Measurements from ENCODE around the gene NRL. TPM values are rescaled to one million over a fixed set of nuclear protein-coding genes. Genes with fewer than 3 reads are reported as not detected.

The NRL gene
- total RNA-seq, 1 donor from 2014 or later, result 1.9 TPM

GRCh38 chr14:24092110-24092504, 22.6 kb downstream of the NRL start:
- DNase-seq (ENCODE audit: extremely low spot score, unreplicated experiment), result no peak
- Mint-ChIP-seq H3K9me3 (ENCODE audit: unreplicated experiment) (no peaks in the 10 kb centered on the region), H3K27ac (ENCODE audit: unreplicated experiment) (no peak overlapping the region), H3K36me3 (ENCODE audit: unreplicated experiment) (peaks cover 4% of the 10 kb centered on the region), H3K27me3 (ENCODE audit: unreplicated experiment) (no peaks in the 10 kb centered on the region), H3K4me3 (ENCODE audit: unreplicated experiment) (no peak overlapping the region), H3K4me1 (ENCODE audit: unreplicated experiment) (peaks cover 26% of the 10 kb centered on the region)
- TF ChIP-seq, protein P1, sequence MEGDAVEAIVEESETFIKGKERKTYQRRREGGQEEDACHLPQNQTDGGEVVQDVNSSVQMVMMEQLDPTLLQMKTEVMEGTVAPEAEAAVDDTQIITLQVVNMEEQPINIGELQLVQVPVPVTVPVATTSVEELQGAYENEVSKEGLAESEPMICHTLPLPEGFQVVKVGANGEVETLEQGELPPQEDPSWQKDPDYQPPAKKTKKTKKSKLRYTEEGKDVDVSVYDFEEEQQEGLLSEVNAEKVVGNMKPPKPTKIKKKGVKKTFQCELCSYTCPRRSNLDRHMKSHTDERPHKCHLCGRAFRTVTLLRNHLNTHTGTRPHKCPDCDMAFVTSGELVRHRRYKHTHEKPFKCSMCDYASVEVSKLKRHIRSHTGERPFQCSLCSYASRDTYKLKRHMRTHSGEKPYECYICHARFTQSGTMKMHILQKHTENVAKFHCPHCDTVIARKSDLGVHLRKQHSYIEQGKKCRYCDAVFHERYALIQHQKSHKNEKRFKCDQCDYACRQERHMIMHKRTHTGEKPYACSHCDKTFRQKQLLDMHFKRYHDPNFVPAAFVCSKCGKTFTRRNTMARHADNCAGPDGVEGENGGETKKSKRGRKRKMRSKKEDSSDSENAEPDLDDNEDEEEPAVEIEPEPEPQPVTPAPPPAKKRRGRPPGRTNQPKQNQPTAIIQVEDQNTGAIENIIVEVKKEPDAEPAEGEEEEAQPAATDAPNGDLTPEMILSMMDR (IDR thresholded peaks at IDR 0.05), result no peak

DNA sequence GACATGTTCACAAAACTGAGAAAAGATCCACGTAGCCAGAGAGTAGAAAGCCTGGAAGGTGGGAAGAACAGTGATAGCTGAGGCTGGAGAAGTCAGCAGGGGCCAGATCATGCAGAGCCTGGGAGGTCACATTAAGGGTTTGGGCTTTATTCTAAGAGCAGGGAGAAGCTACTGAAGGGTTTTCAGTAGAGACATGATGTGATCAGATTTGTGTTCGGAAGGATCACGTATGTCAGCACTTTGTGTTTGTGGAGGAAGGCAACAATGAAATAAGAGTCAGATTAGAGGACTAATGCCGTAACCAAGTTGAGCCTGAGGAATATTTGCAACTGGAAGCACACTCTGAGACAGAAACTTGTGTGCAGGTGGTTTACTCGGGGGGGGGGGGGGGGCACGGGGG, 24.9 kb downstream of the NRL start:
- H3K4me3 Mint-ChIP-seq (ENCODE audit: unreplicated experiment), result no peak overlapping the region
- no peaks in the 10 kb centered on the region for H3K27me3 Mint-ChIP-seq (ENCODE audit: unreplicated experiment)
- TF ChIP-seq, protein P1 (IDR thresholded peaks at IDR 0.05), result no peak
- no peaks in the 10 kb centered on the region for H3K9me3 Mint-ChIP-seq (ENCODE audit: unreplicated experiment)
- H3K4me1 Mint-ChIP-seq (ENCODE audit: unreplicated experiment), result peaks cover 11% of the 10 kb centered on the region
- no peak overlapping the region for H3K27ac Mint-ChIP-seq (ENCODE audit: unreplicated experiment)
- no peaks in the 10 kb centered on the region for H3K36me3 Mint-ChIP-seq (ENCODE audit: unreplicated experiment)
- no peak for DNase-seq (ENCODE audit: extremely low spot score, unreplicated experiment)

- Mint-ChIP-seq H3K27me3 (ENCODE audit: unreplicated experiment) (peaks cover 13% of the 10 kb centered on the region), H3K4me1 (ENCODE audit: unreplicated experiment) (peaks cover 3% of the 10 kb centered on the region), H3K27ac (ENCODE audit: unreplicated experiment) (no peak overlapping the region), H3K36me3 (ENCODE audit: unreplicated experiment) (no peaks in the 10 kb centered on the region), H3K9me3 (ENCODE audit: unreplicated experiment) (no peaks in the 10 kb centered on the region), H3K4me3 (ENCODE audit: unreplicated experiment) (no peak overlapping the region)
- TF ChIP-seq, protein P1 (IDR thresholded peaks at IDR 0.05), result no peak
- no peak for DNase-seq (ENCODE audit: extremely low spot score, unreplicated experiment)
Measured at GRCh38 chr14:24088095-24088494, 26.7 kb downstream of the NRL start.

- Mint-ChIP-seq H3K27ac (ENCODE audit: unreplicated experiment) (no peak overlapping the region), H3K36me3 (ENCODE audit: unreplicated experiment) (no peaks in the 10 kb centered on the region), H3K4me1 (ENCODE audit: unreplicated experiment) (peaks cover 3% of the 10 kb centered on the region), H3K9me3 (ENCODE audit: unreplicated experiment) (no peaks in the 10 kb centered on the region), H3K4me3 (ENCODE audit: unreplicated experiment) (no peak overlapping the region), H3K27me3 (ENCODE audit: unreplicated experiment) (peaks cover 24% of the 10 kb centered on the region)
- TF ChIP-seq, protein P1 (IDR thresholded peaks at IDR 0.05), result no peak
- DNase-seq (ENCODE audit: extremely low spot score, unreplicated experiment), result no peak
Measured at GRCh38 chr14:24087004-24087403, 27.7 kb downstream of the NRL start.

DNA sequence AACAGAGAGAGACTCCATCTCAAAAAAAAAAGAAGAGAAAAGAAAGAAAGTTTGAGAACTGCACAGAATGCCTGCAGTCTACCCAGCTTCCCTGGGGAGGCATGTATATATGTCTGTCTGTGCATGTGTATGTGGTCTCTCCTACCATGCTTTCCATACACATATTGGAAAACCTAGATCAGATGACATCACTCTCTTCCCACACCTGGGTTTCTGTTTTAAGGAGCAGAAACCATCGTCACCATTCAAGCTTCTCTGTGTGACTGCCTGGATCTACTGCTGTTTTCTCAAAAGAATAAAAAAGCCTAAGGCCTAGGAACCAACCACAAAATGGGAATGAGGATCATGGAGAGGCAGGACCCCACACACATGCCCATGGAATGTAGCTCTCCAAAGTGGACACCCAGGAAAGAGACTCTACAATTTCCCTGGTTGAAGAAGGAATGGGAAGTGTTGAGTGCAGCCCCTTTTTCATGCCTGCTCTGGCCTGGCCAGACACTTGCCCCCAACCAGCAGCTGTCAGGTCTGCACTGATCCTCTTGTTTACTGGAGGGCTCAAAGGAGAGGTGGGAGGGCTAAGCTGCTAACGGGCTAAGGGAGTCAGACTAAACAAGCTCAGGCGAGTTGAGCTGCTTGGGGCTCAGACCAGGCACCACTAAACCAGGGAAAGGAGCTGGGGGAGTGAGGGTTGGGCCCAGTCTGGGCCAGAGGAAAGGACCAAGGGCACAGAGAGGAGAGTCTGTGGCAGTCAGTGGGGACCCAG, 28.4 kb downstream of the NRL start:
- H3K9me3 Mint-ChIP-seq (ENCODE audit: unreplicated experiment), result no peaks in the 10 kb centered on the region
- no peaks in the 10 kb centered on the region for H3K36me3 Mint-ChIP-seq (ENCODE audit: unreplicated experiment)
- H3K4me1 Mint-ChIP-seq (ENCODE audit: unreplicated experiment), result peaks cover 6% of the 10 kb centered on the region
- no peak overlapping the region for H3K27ac Mint-ChIP-seq (ENCODE audit: unreplicated experiment)
- H3K27me3 Mint-ChIP-seq (ENCODE audit: unreplicated experiment), result peaks cover 28% of the 10 kb centered on the region
- TF ChIP-seq, protein P1 (IDR thresholded peaks at IDR 0.05), result no peak
- no peak for DNase-seq (ENCODE audit: extremely low spot score, unreplicated experiment)
- no peak overlapping the region for H3K4me3 Mint-ChIP-seq (ENCODE audit: unreplicated experiment)

Measured in osteocyte (in vitro differentiated cells).